Astrocyte (in vitro differentiated cells and primary cell): Measurements from ENCODE around the gene TCF7. TPM values are rescaled to one million over a fixed set of nuclear protein-coding genes. Genes with fewer than 3 reads are reported as not detected.
A peak's percentile ranks its signal among the peaks of the same experiment; 100 is the strongest.

Experiments
- DNase-seq: peaks from one replicate; pipeline ENCODE4 v3.0.0-alpha.2; 2010; ENCODE audit warnings: low read depth
- FAIRE-seq: peaks from 2 replicates; lab custom pipeline; 2011; peaks lifted over from hg19 to GRCh38; lab: Jason Lieb, UNC
- H2AFZ ChIP-seq: 2 replicates; pipeline ENCODE4 v1.6.0; 2012; ENCODE audit warnings: low read depth, low read length, inconsistent platforms
- H3K27ac ChIP-seq: 2 replicates; pipeline ENCODE4 v1.5.1; 2011; ENCODE audit warnings: low read depth, low read length, inconsistent platforms
- H3K27me3 ChIP-seq: 2 replicates; pipeline ENCODE4 v1.6.0; 2011; ENCODE audit warnings: low read length, inconsistent platforms; ENCODE audit not compliant: insufficient read depth
- H3K36me3 ChIP-seq: 2 replicates; pipeline ENCODE4 v1.5.1; 2011; ENCODE audit warnings: low read length, inconsistent platforms; ENCODE audit not compliant: insufficient read depth
- H3K4me1 ChIP-seq: 2 replicates; pipeline ENCODE4 v1.5.1; 2011; ENCODE audit warnings: low read length, inconsistent platforms; ENCODE audit not compliant: insufficient read depth
- H3K4me2 ChIP-seq: 2 replicates; pipeline ENCODE4 v1.6.0; 2012; ENCODE audit warnings: low read length, inconsistent platforms
- H3K4me3 ChIP-seq: 2 replicates; pipeline ENCODE4 v1.5.1; 2011; ENCODE audit warnings: low read depth, mild to moderate bottlenecking, low read length, inconsistent platforms; ENCODE audit not compliant: insufficient read depth
- H3K79me2 ChIP-seq: 2 replicates; pipeline ENCODE4 v1.6.0; 2012; ENCODE audit warnings: mild to moderate bottlenecking, low read length, inconsistent platforms; ENCODE audit not compliant: insufficient read depth
- H3K9ac ChIP-seq: 2 replicates; pipeline ENCODE4 v1.6.0; 2012; ENCODE audit warnings: mild to moderate bottlenecking, low read length, inconsistent platforms
- H3K9me3 ChIP-seq: 2 replicates; pipeline ENCODE4 v1.5.1; 2012; ENCODE audit warnings: low read depth, mild to moderate bottlenecking, low read length, inconsistent platforms; ENCODE audit not compliant: insufficient read depth
- H4K20me1 ChIP-seq: 2 replicates; pipeline ENCODE4 v1.6.0; 2012; ENCODE audit warnings: low read length, inconsistent platforms; ENCODE audit not compliant: insufficient read depth
- H3K27ac Mint-ChIP-seq: one replicate; pipeline ENCODE4 v1.8.0; 2021; ENCODE audit warnings: mild to moderate bottlenecking, mixed read lengths; ENCODE audit not compliant: unreplicated experiment
- H3K27me3 Mint-ChIP-seq: one replicate; pipeline ENCODE4 v1.8.0; 2021; ENCODE audit warnings: low read depth, mixed read lengths; ENCODE audit not compliant: unreplicated experiment
- H3K36me3 Mint-ChIP-seq: one replicate; pipeline ENCODE4 v1.8.0; 2021; ENCODE audit warnings: low read depth, mixed read lengths; ENCODE audit not compliant: unreplicated experiment
- H3K4me1 Mint-ChIP-seq: one replicate; pipeline ENCODE4 v1.8.0; 2021; ENCODE audit warnings: low read depth, mixed read lengths; ENCODE audit not compliant: unreplicated experiment
- H3K4me3 Mint-ChIP-seq: one replicate; pipeline ENCODE4 v1.8.0; 2021; ENCODE audit warnings: mild to moderate bottlenecking, moderate library complexity, mixed read lengths; ENCODE audit not compliant: unreplicated experiment
- H3K9me3 Mint-ChIP-seq: one replicate; pipeline ENCODE4 v1.8.0; 2021; ENCODE audit warnings: mild to moderate bottlenecking, mixed read lengths; ENCODE audit not compliant: unreplicated experiment
- CTCF ChIP-seq: IDR thresholded peaks from 2 replicates; pipeline ENCODE4 v1.5.1; 2011; ENCODE audit warnings: low read depth, mild to moderate bottlenecking, inconsistent platforms, low read length, moderate library complexity; ENCODE audit not compliant: insufficient read depth
- EZH2 ChIP-seq: IDR thresholded peaks from 2 replicates; pipeline ENCODE4 v1.6.1; 2012; ENCODE audit warnings: mild to moderate bottlenecking, low read length, inconsistent platforms; ENCODE audit not compliant: insufficient read depth
- total RNA-seq: library from RNA; stranded (reverse); gene quantifications from 2 replicates; pipeline ENCODE4 v1.2.1, GENCODE V29; 2021

TCF7 gene
- total RNA-seq, 1 donor from 2014 or later = 2.6 TPM

- Mint-ChIP-seq H3K27ac (no peak overlapping the region), H3K27me3 (peaks cover 6% of the 10 kb centered on the region), H3K36me3 (peaks cover 5% of the 10 kb centered on the region), H3K4me1 (peaks cover 6% of the 10 kb centered on the region), H3K9me3 (no peaks in the 10 kb centered on the region), H3K4me3 (no peak overlapping the region)
- Histone ChIP-seq H2AFZ (no peak overlapping the region), H3K27me3 (no peaks in the 10 kb centered on the region), H3K9me3 (no peaks in the 10 kb centered on the region), H3K36me3 (no peaks in the 10 kb centered on the region), H3K4me2 (peak overlapping the region; percentile 66), H3K79me2 (peaks cover 33% of the 10 kb centered on the region), H3K4me3 (no peak overlapping the region), H3K9ac (peak overlapping the region; percentile 78), H4K20me1 (peaks cover 22% of the 10 kb centered on the region), H3K4me1 (peaks cover 46% of the 10 kb centered on the region), H3K27ac (peak overlapping the region; percentile 94)
- no peak for TF ChIP-seq CTCF
- TF ChIP-seq EZH2 = no peak
- FAIRE-seq = no peak
- peak; percentile 93 for DNase-seq
Observed at GRCh38 chr5:134125039-134126015, 10.8 kb downstream of the TCF7 start.

- no peak overlapping the region for H2AFZ ChIP-seq
- H3K4me3 ChIP-seq = no peak overlapping the region
- Mint-ChIP-seq H3K27me3 (no peaks in the 10 kb centered on the region), H3K4me1 (peaks cover 6% of the 10 kb centered on the region), H3K4me3 (no peak overlapping the region), H3K27ac (no peak overlapping the region), H3K36me3 (peaks cover 7% of the 10 kb centered on the region), H3K9me3 (no peaks in the 10 kb centered on the region)
- peaks cover 49% of the 10 kb centered on the region for H3K79me2 ChIP-seq
- no peaks in the 10 kb centered on the region for H3K9me3 ChIP-seq
- no peaks in the 10 kb centered on the region for H3K36me3 ChIP-seq
- peak overlapping the region; percentile 60 for H3K9ac ChIP-seq
- FAIRE-seq (no peak), DNase-seq (peak; percentile 62)
- peak overlapping the region; percentile 68 for H3K27ac ChIP-seq
- peaks cover 43% of the 10 kb centered on the region for H4K20me1 ChIP-seq
- no peak for TF ChIP-seq CTCF
- no peak for TF ChIP-seq EZH2
- H3K4me1 ChIP-seq = peaks cover 46% of the 10 kb centered on the region
- H3K4me2 ChIP-seq = peak overlapping the region; percentile 54
- no peaks in the 10 kb centered on the region for H3K27me3 ChIP-seq
Observed at GRCh38 chr5:134127376-134127861, 12.9 kb downstream of the TCF7 start.
